ENCODE data around the gene TDRD3.

Gene TDRD3

GRCh38 chr13:60482012-60482411 lies 85.0 kb downstream of the TDRD3 start:
- Mint-ChIP-seq H3K27me3 (no peaks in the 10 kb centered on the region), H3K4me1 (peaks cover 3% of the 10 kb centered on the region), H3K9me3 (peaks cover 11% of the 10 kb centered on the region), H3K36me3 (peaks cover 58% of the 10 kb centered on the region), H3K27ac (no peak overlapping the region), H3K4me3 (no peak overlapping the region)

- Mint-ChIP-seq H3K27ac (no peak overlapping the region), H3K4me3 (no peak overlapping the region), H3K4me1 (peaks cover 8% of the 10 kb centered on the region), H3K27me3 (no peaks in the 10 kb centered on the region), H3K9me3 (peaks cover 6% of the 10 kb centered on the region), H3K36me3 (peaks cover 57% of the 10 kb centered on the region)
Observed at GRCh38 chr13:60484865-60485264, 87.8 kb downstream of the TDRD3 start.

GRCh38 chr13:60491531-60491930 lies 94.5 kb downstream of the TDRD3 start:
- peaks cover 8% of the 10 kb centered on the region for H3K4me1 Mint-ChIP-seq
- H3K9me3 Mint-ChIP-seq: peaks cover 12% of the 10 kb centered on the region
- no peak overlapping the region for H3K27ac Mint-ChIP-seq
- no peak overlapping the region for H3K4me3 Mint-ChIP-seq
- H3K36me3 Mint-ChIP-seq: peaks cover 59% of the 10 kb centered on the region
- H3K27me3 Mint-ChIP-seq: no peaks in the 10 kb centered on the region

GRCh38 chr13:60492187-60492586 lies 95.2 kb downstream of the TDRD3 start:
- no peaks in the 10 kb centered on the region for H3K27me3 Mint-ChIP-seq
- H3K4me1 Mint-ChIP-seq: peaks cover 8% of the 10 kb centered on the region
- H3K27ac Mint-ChIP-seq: no peak overlapping the region
- peaks cover 12% of the 10 kb centered on the region for H3K9me3 Mint-ChIP-seq
- peaks cover 61% of the 10 kb centered on the region for H3K36me3 Mint-ChIP-seq
- H3K4me3 Mint-ChIP-seq: no peak overlapping the region

- Mint-ChIP-seq H3K9me3 (peaks cover 7% of the 10 kb centered on the region), H3K27ac (no peak overlapping the region), H3K27me3 (no peaks in the 10 kb centered on the region), H3K4me3 (no peak overlapping the region), H3K36me3 (peaks cover 60% of the 10 kb centered on the region), H3K4me1 (no peaks in the 10 kb centered on the region)
Observed at GRCh38 chr13:60494296-60494695, 97.3 kb downstream of the TDRD3 start.

- H3K36me3 Mint-ChIP-seq: peaks cover 59% of the 10 kb centered on the region
- no peaks in the 10 kb centered on the region for H3K4me1 Mint-ChIP-seq
- H3K27ac Mint-ChIP-seq: no peak overlapping the region
- H3K4me3 Mint-ChIP-seq: no peak overlapping the region
- H3K27me3 Mint-ChIP-seq: no peaks in the 10 kb centered on the region
- peaks cover 8% of the 10 kb centered on the region for H3K9me3 Mint-ChIP-seq
Observed at GRCh38 chr13:60501236-60501635, 104.2 kb downstream of the TDRD3 start.

GRCh38 chr13:60509601-60510386 lies 112.8 kb downstream of the TDRD3 start:
- Mint-ChIP-seq H3K27ac (no peak overlapping the region), H3K4me1 (no peaks in the 10 kb centered on the region), H3K36me3 (peaks cover 43% of the 10 kb centered on the region), H3K9me3 (no peaks in the 10 kb centered on the region), H3K4me3 (no peak overlapping the region), H3K27me3 (no peaks in the 10 kb centered on the region)

- Mint-ChIP-seq H3K4me1 (no peaks in the 10 kb centered on the region), H3K36me3 (peaks cover 39% of the 10 kb centered on the region)
Observed at GRCh38 chr13:60511637-60512036, 114.6 kb downstream of the TDRD3 start.

GRCh38 chr13:60514891-60515290 lies 117.9 kb downstream of the TDRD3 start:
- H3K4me1 Mint-ChIP-seq: no peaks in the 10 kb centered on the region
- peak overlapping the region; percentile 9 for H3K27ac Mint-ChIP-seq
- H3K27me3 Mint-ChIP-seq: no peaks in the 10 kb centered on the region
- H3K4me3 Mint-ChIP-seq: no peak overlapping the region
- no peaks in the 10 kb centered on the region for H3K9me3 Mint-ChIP-seq
- H3K36me3 Mint-ChIP-seq: peaks cover 34% of the 10 kb centered on the region

More at GRCh38 chr13:60511637-60512036, 114.6 kb downstream of the TDRD3 start:
- H3K4me3 Mint-ChIP-seq: no peak overlapping the region
- H3K9me3 Mint-ChIP-seq: no peaks in the 10 kb centered on the region
- no peaks in the 10 kb centered on the region for H3K27me3 Mint-ChIP-seq
- no peak overlapping the region for H3K27ac Mint-ChIP-seq

GRCh38 chr13:60519496-60519895 lies 122.5 kb downstream of the TDRD3 start:
- Mint-ChIP-seq H3K36me3 (peaks cover 15% of the 10 kb centered on the region), H3K4me1 (no peaks in the 10 kb centered on the region), H3K27me3 (no peaks in the 10 kb centered on the region)

GRCh38 chr13:60520902-60521569 lies 124.0 kb downstream of the TDRD3 start:
- Mint-ChIP-seq H3K27me3 (no peaks in the 10 kb centered on the region), H3K36me3 (peaks cover 16% of the 10 kb centered on the region), H3K4me1 (no peaks in the 10 kb centered on the region), H3K9me3 (no peaks in the 10 kb centered on the region), H3K4me3 (no peak overlapping the region), H3K27ac (no peak overlapping the region)

More at GRCh38 chr13:60519496-60519895, 122.5 kb downstream of the TDRD3 start:
- Mint-ChIP-seq H3K4me3 (no peak overlapping the region), H3K27ac (no peak overlapping the region), H3K9me3 (no peaks in the 10 kb centered on the region)

- H3K36me3 Mint-ChIP-seq: peaks cover 13% of the 10 kb centered on the region
- H3K27ac Mint-ChIP-seq: no peak overlapping the region
- H3K4me3 Mint-ChIP-seq: no peak overlapping the region
- H3K4me1 Mint-ChIP-seq: no peaks in the 10 kb centered on the region
- no peaks in the 10 kb centered on the region for H3K9me3 Mint-ChIP-seq
- no peaks in the 10 kb centered on the region for H3K27me3 Mint-ChIP-seq
Observed at GRCh38 chr13:60538566-60538965, 141.5 kb downstream of the TDRD3 start.

- peaks cover 15% of the 10 kb centered on the region for H3K36me3 Mint-ChIP-seq
- H3K27ac Mint-ChIP-seq: no peak overlapping the region
- H3K4me3 Mint-ChIP-seq: no peak overlapping the region
- H3K4me1 Mint-ChIP-seq: no peaks in the 10 kb centered on the region
- H3K27me3 Mint-ChIP-seq: no peaks in the 10 kb centered on the region
- H3K9me3 Mint-ChIP-seq: no peaks in the 10 kb centered on the region
Observed at GRCh38 chr13:60540276-60540675, 143.3 kb downstream of the TDRD3 start.

GRCh38 chr13:60562096-60562780 lies 165.2 kb downstream of the TDRD3 start:
- H3K9me3 Mint-ChIP-seq: peaks cover 5% of the 10 kb centered on the region
- H3K27ac Mint-ChIP-seq: no peak overlapping the region
- peaks cover 22% of the 10 kb centered on the region for H3K36me3 Mint-ChIP-seq
- no peaks in the 10 kb centered on the region for H3K27me3 Mint-ChIP-seq
- no peak overlapping the region for H3K4me3 Mint-ChIP-seq
- H3K4me1 Mint-ChIP-seq: no peaks in the 10 kb centered on the region

GRCh38 chr13:60571571-60571970 lies 174.6 kb downstream of the TDRD3 start:
- Mint-ChIP-seq H3K4me3 (no peak overlapping the region), H3K27me3 (no peaks in the 10 kb centered on the region), H3K9me3 (peaks cover 6% of the 10 kb centered on the region), H3K36me3 (peaks cover 42% of the 10 kb centered on the region), H3K27ac (peak overlapping the region; percentile 24), H3K4me1 (no peaks in the 10 kb centered on the region)

All from activated naive CD4-positive, alpha-beta T cell treated with anti-CD3 and anti-CD28 coated beads, Interleukin-2, amount 50 U/mL, for 24 hours (primary cell).